ENCODE data around the gene ADGRA3. TPM values are rescaled to one million over a fixed set of nuclear protein-coding genes. Genes with fewer than 3 reads are reported as not detected.

The ADGRA3 gene, protein sequence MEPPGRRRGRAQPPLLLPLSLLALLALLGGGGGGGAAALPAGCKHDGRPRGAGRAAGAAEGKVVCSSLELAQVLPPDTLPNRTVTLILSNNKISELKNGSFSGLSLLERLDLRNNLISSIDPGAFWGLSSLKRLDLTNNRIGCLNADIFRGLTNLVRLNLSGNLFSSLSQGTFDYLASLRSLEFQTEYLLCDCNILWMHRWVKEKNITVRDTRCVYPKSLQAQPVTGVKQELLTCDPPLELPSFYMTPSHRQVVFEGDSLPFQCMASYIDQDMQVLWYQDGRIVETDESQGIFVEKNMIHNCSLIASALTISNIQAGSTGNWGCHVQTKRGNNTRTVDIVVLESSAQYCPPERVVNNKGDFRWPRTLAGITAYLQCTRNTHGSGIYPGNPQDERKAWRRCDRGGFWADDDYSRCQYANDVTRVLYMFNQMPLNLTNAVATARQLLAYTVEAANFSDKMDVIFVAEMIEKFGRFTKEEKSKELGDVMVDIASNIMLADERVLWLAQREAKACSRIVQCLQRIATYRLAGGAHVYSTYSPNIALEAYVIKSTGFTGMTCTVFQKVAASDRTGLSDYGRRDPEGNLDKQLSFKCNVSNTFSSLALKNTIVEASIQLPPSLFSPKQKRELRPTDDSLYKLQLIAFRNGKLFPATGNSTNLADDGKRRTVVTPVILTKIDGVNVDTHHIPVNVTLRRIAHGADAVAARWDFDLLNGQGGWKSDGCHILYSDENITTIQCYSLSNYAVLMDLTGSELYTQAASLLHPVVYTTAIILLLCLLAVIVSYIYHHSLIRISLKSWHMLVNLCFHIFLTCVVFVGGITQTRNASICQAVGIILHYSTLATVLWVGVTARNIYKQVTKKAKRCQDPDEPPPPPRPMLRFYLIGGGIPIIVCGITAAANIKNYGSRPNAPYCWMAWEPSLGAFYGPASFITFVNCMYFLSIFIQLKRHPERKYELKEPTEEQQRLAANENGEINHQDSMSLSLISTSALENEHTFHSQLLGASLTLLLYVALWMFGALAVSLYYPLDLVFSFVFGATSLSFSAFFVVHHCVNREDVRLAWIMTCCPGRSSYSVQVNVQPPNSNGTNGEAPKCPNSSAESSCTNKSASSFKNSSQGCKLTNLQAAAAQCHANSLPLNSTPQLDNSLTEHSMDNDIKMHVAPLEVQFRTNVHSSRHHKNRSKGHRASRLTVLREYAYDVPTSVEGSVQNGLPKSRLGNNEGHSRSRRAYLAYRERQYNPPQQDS (N-terminal part only)
- 31.7 TPM for polyA plus RNA-seq (2012; ENCODE audit: insufficient read depth, insufficient read length)

GRCh38 chr4:22515888-22516541, at the start of gene ADGRA3:
TSS of gene ADGRA3 (minus strand) at chr4:22516066. CDS start at chr4:22515784, 282 bp downstream.
- DNase-seq (ENCODE audit: low read depth, low spot score) = no peak
- H3K4me3 ChIP-seq (ENCODE audit: low read length) = peak within 1 kb of the TSS; percentile 75

GRCh38 chr4:22556495-22556894, 40.6 kb upstream of the ADGRA3 start:
- DNase-seq (ENCODE audit: low read depth, low spot score) = no peak

DNA sequence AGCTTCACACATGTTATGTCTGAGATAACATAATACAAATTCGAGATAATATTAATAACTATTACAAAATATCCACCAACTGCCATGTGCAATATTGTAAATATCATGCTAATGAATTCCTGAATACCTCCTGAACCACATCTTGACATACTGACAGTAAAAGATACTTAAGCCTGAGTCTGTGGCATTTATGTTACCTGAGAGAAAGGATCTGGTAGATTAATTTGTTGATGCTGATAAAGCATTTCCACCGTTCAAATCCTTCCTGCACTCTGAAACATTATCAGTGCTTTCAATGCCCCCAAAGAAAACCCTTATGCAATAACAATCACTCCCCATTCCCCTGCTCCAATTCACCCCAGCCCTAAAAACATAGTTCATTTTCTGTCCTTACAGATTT, 38.8 kb upstream of the ADGRA3 start:
- H3K4me3 ChIP-seq (ENCODE audit: low read length) = no peak overlapping the region
- no peak for DNase-seq (ENCODE audit: low read depth, low spot score)

More at GRCh38 chr4:22556495-22556894, 40.6 kb upstream of the ADGRA3 start:
- H3K4me3 ChIP-seq (ENCODE audit: low read length) = no peak overlapping the region

GRCh38 chr4:22553560-22553959, 37.7 kb upstream of the ADGRA3 start:
- no peak for DNase-seq (ENCODE audit: low read depth, low spot score)
- H3K4me3 ChIP-seq (ENCODE audit: low read length) = no peak overlapping the region

GRCh38 chr4:22552812-22553211, 36.9 kb upstream of the ADGRA3 start:
- DNase-seq (ENCODE audit: low read depth, low spot score) = no peak

GRCh38 chr4:22551550-22551949, 35.7 kb upstream of the ADGRA3 start:
- no peak overlapping the region for H3K4me3 ChIP-seq (ENCODE audit: low read length)
- DNase-seq (ENCODE audit: low read depth, low spot score) = no peak

More at GRCh38 chr4:22552812-22553211, 36.9 kb upstream of the ADGRA3 start:
- no peak overlapping the region for H3K4me3 ChIP-seq (ENCODE audit: low read length)

DNA sequence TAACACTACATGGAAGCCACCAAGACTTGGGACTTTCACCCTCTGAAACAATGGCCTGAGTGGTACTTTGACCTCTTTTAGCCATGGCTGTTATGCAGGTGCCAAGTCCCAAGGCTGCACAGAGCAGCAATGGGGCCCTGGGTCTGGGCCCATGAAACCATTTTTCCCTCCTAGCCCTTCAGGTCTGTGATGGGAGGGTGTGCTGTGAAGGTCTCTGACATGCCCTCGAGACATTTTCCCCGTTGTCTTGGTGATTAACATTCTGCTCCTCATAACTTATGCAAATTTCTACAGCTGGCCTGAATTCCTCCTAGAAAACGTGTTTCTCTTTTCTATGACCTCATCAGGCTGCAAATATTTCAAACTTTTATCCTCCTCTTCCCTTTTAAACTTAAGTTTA, 30.4 kb upstream of the ADGRA3 start:
- H3K4me3 ChIP-seq (ENCODE audit: low read length) = no peak overlapping the region
- no peak for DNase-seq (ENCODE audit: low read depth, low spot score)

- H3K4me3 ChIP-seq (ENCODE audit: low read length) = no peak overlapping the region
Measured at GRCh38 chr4:22539251-22539650, 23.4 kb upstream of the ADGRA3 start.

DNA sequence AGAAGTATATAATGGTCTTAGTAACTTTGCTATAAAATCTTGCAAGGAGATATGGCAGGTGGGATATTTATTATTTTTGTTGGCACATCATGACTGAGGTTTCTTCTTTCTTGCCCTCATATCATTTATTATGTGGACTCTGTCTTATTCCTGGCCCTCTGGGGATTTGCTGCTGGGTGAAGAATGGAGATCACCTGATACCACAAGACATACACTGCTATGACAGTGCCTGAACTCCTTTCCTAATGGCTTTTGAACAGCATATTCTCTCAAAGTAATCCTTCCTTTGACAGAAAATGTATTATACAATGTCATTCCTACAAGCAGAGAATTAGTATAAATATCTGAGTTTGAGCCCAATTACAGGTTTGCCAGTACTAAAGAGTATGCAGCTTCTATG, 22.0 kb upstream of the ADGRA3 start:
- no peak overlapping the region for H3K4me3 ChIP-seq (ENCODE audit: low read length)
- no peak for DNase-seq (ENCODE audit: low read depth, low spot score)

More at GRCh38 chr4:22539251-22539650, 23.4 kb upstream of the ADGRA3 start:
- DNase-seq (ENCODE audit: low read depth, low spot score) = no peak

- no peak for DNase-seq (ENCODE audit: low read depth, low spot score)
- no peak overlapping the region for H3K4me3 ChIP-seq (ENCODE audit: low read length)
Measured at GRCh38 chr4:22534374-22534773, 18.5 kb upstream of the ADGRA3 start.

GRCh38 chr4:22532896-22533295, 17.0 kb upstream of the ADGRA3 start:
- no peak overlapping the region for H3K4me3 ChIP-seq (ENCODE audit: low read length)
- DNase-seq (ENCODE audit: low read depth, low spot score) = no peak

GRCh38 chr4:22532117-22532516, 16.3 kb upstream of the ADGRA3 start:
- no peak overlapping the region for H3K4me3 ChIP-seq (ENCODE audit: low read length)
- DNase-seq (ENCODE audit: low read depth, low spot score) = no peak

- no peak for DNase-seq (ENCODE audit: low read depth, low spot score)
- H3K4me3 ChIP-seq (ENCODE audit: low read length) = no peak overlapping the region
Measured at GRCh38 chr4:22531311-22532019, 15.6 kb upstream of the ADGRA3 start.

- H3K4me3 ChIP-seq (ENCODE audit: low read length) = no peak overlapping the region
- DNase-seq (ENCODE audit: low read depth, low spot score) = no peak
Measured at GRCh38 chr4:22524895-22525294, 9.0 kb upstream of the ADGRA3 start.

DNA sequence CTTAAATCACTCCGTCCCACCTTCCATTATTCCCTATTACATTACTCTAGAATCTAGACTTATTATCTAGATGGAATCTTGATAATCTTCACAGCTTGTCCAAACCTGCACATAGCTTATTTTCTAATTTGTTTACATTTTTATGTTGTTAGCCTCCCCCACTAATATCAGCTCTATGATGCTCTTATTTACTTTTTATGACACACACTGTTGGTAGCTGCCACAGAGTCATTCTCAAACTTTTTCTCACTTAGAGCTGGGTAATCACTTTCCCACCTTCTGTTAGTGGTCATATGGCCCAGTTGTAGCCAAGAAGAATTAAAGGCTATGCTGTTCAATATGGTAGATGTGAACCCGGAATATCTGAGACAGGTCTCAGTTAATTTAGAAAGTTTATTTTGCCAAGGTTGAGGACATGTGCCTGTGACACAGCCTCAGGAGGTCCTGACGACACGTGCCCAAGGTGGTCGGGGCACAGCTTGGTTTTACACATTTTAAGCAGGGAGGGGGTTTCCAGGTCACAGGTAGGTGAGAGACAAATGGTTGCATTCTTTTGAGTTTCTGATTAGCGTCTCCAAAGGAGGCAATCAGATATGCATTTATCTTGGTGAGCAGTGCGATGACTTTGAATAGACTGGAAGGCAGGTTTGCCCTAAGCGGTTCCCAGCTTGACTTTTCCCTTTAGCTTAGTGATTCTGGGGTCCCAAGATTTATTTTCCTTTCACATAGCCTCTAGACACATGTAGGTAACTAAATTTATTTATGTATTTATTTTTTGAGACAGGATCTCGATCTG, 7.0 kb upstream of the ADGRA3 start:
- no peak for DNase-seq (ENCODE audit: low read depth, low spot score)
- H3K4me3 ChIP-seq (ENCODE audit: low read length) = no peak overlapping the region

GRCh38 chr4:22522206-22522605, 6.3 kb upstream of the ADGRA3 start:
- DNase-seq (ENCODE audit: low read depth, low spot score) = no peak
- no peak overlapping the region for H3K4me3 ChIP-seq (ENCODE audit: low read length)

GRCh38 chr4:22521240-22521639, 5.4 kb upstream of the ADGRA3 start:
- no peak for DNase-seq (ENCODE audit: low read depth, low spot score)
- no peak overlapping the region for H3K4me3 ChIP-seq (ENCODE audit: low read length)
